Measurements from ENCODE around the gene OR2D2. TPM values are rescaled to one million over a fixed set of nuclear protein-coding genes. Genes with fewer than 3 reads are reported as not detected.
A peak's percentile ranks its signal among the peaks of the same experiment; 100 is the strongest.

Gene OR2D2
- total RNA-seq, 4 donors from 2014 or later: 0.72 to 0.76 TPM; not detected in 2

DNA sequence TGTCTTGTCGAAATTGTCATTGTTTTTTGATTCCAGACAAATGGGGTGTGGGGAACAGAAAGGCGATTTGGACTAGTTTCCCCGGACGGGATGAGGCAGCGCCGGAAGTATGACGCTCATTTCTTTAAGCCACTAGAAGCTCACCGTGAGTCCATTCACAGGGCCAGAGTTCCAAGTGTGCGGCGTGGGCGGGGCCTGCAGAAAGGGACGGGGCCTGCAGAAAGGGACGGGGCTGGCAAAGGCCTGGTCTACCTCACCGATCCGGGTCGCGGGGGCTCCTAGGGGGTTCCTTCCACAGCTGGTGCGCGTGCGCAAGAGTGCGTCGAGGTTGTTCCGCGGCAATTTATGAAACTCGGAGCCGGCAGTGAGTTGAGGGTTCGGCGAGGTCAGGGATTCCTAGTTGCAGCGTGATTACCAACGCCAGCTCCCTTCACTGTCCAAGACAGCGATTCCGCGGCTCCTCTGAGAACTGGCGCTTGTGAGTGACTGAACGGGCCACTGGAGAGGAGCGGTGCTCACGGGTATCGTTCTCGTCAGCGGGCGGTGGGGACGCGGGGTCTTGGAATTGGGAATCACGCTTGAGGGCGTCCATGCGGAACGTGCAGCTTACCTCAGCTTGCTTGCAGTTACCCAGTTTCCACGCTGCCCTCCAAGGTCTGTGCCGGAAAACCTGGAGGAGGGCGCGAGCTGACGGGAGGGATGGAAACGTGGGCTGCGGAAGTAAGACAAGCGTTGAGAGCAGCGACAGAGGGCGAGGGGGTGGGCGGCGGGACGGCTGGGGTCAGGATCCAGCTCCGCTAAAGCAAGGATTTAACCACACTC lies 34.1 kb upstream of the OR2D2 start, which contains the start of gene ZNF215:
Gene ZNF215 (plus strand): TSS at position 219 of the 822 bp plus-strand sequence. CDS start 5,847 bp downstream, outside the sequence.
- no peaks in the 10 kb centered on the region for H3K9me3 ChIP-seq

GRCh38 chr11:6925636-6926207 lies 33.4 kb upstream of the OR2D2 start:
- TF ChIP-seq POLR2AphosphoS5 (IDR thresholded peaks at IDR 0.05) (no peak), EP300 (IDR thresholded peaks at IDR 0.05) (no peak), CTCF (IDR thresholded peaks at IDR 0.05) (no peak), POLR2A (IDR thresholded peaks at IDR 0.05) (no peak)
- Histone ChIP-seq H3K36me3 (no peaks in the 10 kb centered on the region), H3K27me3 (no peaks in the 10 kb centered on the region), H3K27ac (no peak overlapping the region), H3K9me3 (no peaks in the 10 kb centered on the region), H3K4me1 (peaks cover 10% of the 10 kb centered on the region), H3K4me3 (peak overlapping the region; percentile 58)
- DNase-seq (ENCODE audit: low spot score in 2 of 2): no peak
- WGBS: 47% methylated on average over 2 of the region's 2 CpGs

More for the DNA sequence above, 34.1 kb upstream of the OR2D2 start, which contains the start of gene ZNF215:
- H3K36me3 ChIP-seq: no peaks in the 10 kb centered on the region
- H3K4me3 ChIP-seq: peak within 1 kb of the TSS; percentile 58
- H3K4me1 ChIP-seq: peaks cover 10% of the 10 kb centered on the region
- DNase-seq (ENCODE audit: low spot score in 2 of 2): peak; percentile 78 to 84
- no peak within 1 kb of the TSS for H3K27ac ChIP-seq
- WGBS: under 1% methylated on average over 26 of the region's 61 CpGs
- H3K27me3 ChIP-seq: no peaks in the 10 kb centered on the region
- TF ChIP-seq POLR2AphosphoS5 (IDR thresholded peaks at IDR 0.05) (no peak), CTCF (IDR thresholded peaks at IDR 0.05) (no peak), EP300 (IDR thresholded peaks at IDR 0.05) (no peak), POLR2A (IDR thresholded peaks at IDR 0.05) (no peak)

- Histone ChIP-seq H3K27me3 (no peaks in the 10 kb centered on the region), H3K4me1 (peaks cover 10% of the 10 kb centered on the region), H3K27ac (no peak overlapping the region), H3K36me3 (no peaks in the 10 kb centered on the region), H3K4me3 (no peak overlapping the region), H3K9me3 (no peaks in the 10 kb centered on the region)
- DNase-seq (ENCODE audit: low spot score in 2 of 2): no peak
- TF ChIP-seq POLR2A (IDR thresholded peaks at IDR 0.05) (no peak), EP300 (IDR thresholded peaks at IDR 0.05) (no peak), POLR2AphosphoS5 (IDR thresholded peaks at IDR 0.05) (no peak), CTCF (IDR thresholded peaks at IDR 0.05) (no peak)
Observed at GRCh38 chr11:6925007-6925577, 32.8 kb upstream of the OR2D2 start.

- Histone ChIP-seq H3K27me3 (no peaks in the 10 kb centered on the region), H3K36me3 (no peaks in the 10 kb centered on the region), H3K4me3 (no peak within 1 kb of the TSS), H3K9me3 (no peaks in the 10 kb centered on the region), H3K4me1 (no peaks in the 10 kb centered on the region), H3K27ac (no peak within 1 kb of the TSS)
- DNase-seq (ENCODE audit: low spot score in 2 of 2): no peak
- TF ChIP-seq CTCF (IDR thresholded peaks at IDR 0.05): no peak
- TF ChIP-seq POLR2AphosphoS5 (IDR thresholded peaks at IDR 0.05): no peak
- WGBS: 95% methylated on average over 1 of the region's 1 CpG
Observed at GRCh38 chr11:6920702-6921101, 28.4 kb upstream of the OR2D2 start, which contains the start of gene OR2D3. OR2D3 (plus strand) TSS chr11:6921002; CDS start chr11:6921002, 0 bp downstream.

DNA sequence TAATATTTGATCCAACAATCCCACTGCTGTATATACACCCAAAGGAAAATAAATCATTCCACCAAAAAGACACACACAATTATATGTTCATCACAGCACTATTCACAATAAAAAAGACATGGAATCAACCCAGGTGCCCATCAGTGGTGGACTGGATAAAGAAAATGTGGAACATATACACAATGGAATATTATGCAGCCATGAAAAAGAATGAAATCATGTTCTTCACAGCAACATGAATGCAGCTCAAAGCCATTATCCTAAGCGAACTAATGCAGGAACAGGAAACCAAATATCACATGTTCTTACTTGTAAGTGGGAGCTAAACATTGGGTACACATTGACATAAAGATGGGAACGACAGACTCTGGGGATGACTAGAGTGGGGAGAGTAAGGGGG lies 27.4 kb upstream of the OR2D2 start:
- H3K9me3 ChIP-seq: no peaks in the 10 kb centered on the region
- WGBS: 38% methylated on average over 2 of the region's 2 CpGs
- H3K36me3 ChIP-seq: no peaks in the 10 kb centered on the region
- TF ChIP-seq POLR2A (IDR thresholded peaks at IDR 0.05): no peak
- TF ChIP-seq POLR2AphosphoS5 (IDR thresholded peaks at IDR 0.05): no peak
- no peak for TF ChIP-seq EP300 (IDR thresholded peaks at IDR 0.05)
- TF ChIP-seq CTCF (IDR thresholded peaks at IDR 0.05): no peak
- H3K4me1 ChIP-seq: no peaks in the 10 kb centered on the region
- no peak overlapping the region for H3K4me3 ChIP-seq
- DNase-seq (ENCODE audit: low spot score in 2 of 2): no peak
- H3K27ac ChIP-seq: no peak overlapping the region
- H3K27me3 ChIP-seq: no peaks in the 10 kb centered on the region

Measured in suprapubic skin (tissue), 4 donors.